K562 (cell line): ENCODE data around the gene SPRYD3. TPM values are rescaled to one million over a fixed set of nuclear protein-coding genes. Genes with fewer than 3 reads are reported as not detected.

Source experiments
- ATAC-seq: fragments of 200-7000 bp; cut with Tn5 transposase; 3 replicates; pipeline ENCODE4 v1.9.1; 2020; ENCODE audit warnings: moderate library complexity
- BruUV-seq: library from RNA; stranded (reverse); fragments of 400-500 nt; replicated peaks from 2 replicates; lab custom pipeline; 2021; lab: Mats Ljungman, UMichigan
- CTCF ChIA-PET: fragments of 300-600 bp; formaldehyde crosslinking; extraction: SDS; loops from one replicate; lab custom pipeline; 2021; ENCODE audit warnings: low intra/inter-chr PET ratio; lab: Yijun Ruan, JAX
- POLR2A ChIA-PET: fragments of 300-600, 350-650 bp; sonication (Branson Sonifier 250); formaldehyde crosslinking; extraction: SDS; loops from one replicate; lab custom pipeline; 2021; ENCODE audit warnings: antibody characterized with exemption, inconsistent platforms; lab: Yijun Ruan, JAX
- DNase-seq, 4 experiments: peaks; one replicate each; pipeline versions ENCODE4 v3.0.0 to v3.0.0-alpha.2; 2011 to 2018; ENCODE audit warnings: low spot score in 3 of 4, mixed read lengths in 3 of 4; ENCODE audit errors: extremely low read depth in 1 of 4
- FAIRE-seq: peaks from 2 replicates; lab custom pipeline; 2011; peaks lifted over from hg19 to GRCh38; lab: Jason Lieb, UNC
- H2AFZ ChIP-seq: 2 replicates; pipeline ENCODE4 v1.6.0; 2011; ENCODE audit warnings: low read depth, low read length, control low read depth, inconsistent platforms
- H3K27ac ChIP-seq: fragments of 200-600 bp; 3 replicates; pipeline ENCODE4 v1.8.0; 2011; ENCODE audit warnings: low read depth, mild to moderate bottlenecking, control low read depth, inconsistent platforms, low read length, moderate library complexity, mixed read lengths; ENCODE audit errors: extremely low read depth
- H3K27me3 ChIP-seq, 2 experiments: fragments of 300-600 bp in 1 of 2; 2 replicates in 1 of 2; 3 replicates in 1 of 2; pipeline versions ENCODE4 v1.6.0 to v1.8.0; 2011; ENCODE audit warnings: inconsistent platforms in 2 of 2, low read length in 2 of 2, mild to moderate bottlenecking in 1 of 2, mixed read lengths in 1 of 2, moderate library complexity in 1 of 2; ENCODE audit not compliant: control insufficient read depth in 2 of 2, insufficient read depth in 2 of 2
- H3K36me3 ChIP-seq: fragments of 300-600 bp; 3 replicates; pipeline ENCODE4 v1.8.0; 2011; ENCODE audit warnings: mild to moderate bottlenecking, low read length, inconsistent platforms; ENCODE audit not compliant: control insufficient read depth, insufficient read depth
- H3K4me1 ChIP-seq, 2 experiments: fragments of 200-600 bp in 1 of 2; replicated peaks in 1 of 2; 2 replicates in 1 of 2; 3 replicates in 1 of 2; pipeline versions ENCODE4 v1.5.1 to v1.8.0; 2011; ENCODE audit warnings: inconsistent platforms in 2 of 2, low read length in 2 of 2, mild to moderate bottlenecking in 1 of 2, mixed read lengths in 1 of 2, moderate library complexity in 1 of 2; ENCODE audit not compliant: control insufficient read depth in 2 of 2, insufficient read depth in 2 of 2
- H3K4me2 ChIP-seq: 2 replicates; pipeline ENCODE4 v1.6.1; 2011; ENCODE audit warnings: low read length, control low read depth, inconsistent platforms, mixed read lengths; ENCODE audit not compliant: insufficient read depth
- H3K4me3 ChIP-seq: fragments of 200-600 bp; sonication (generic), shearing (Covaris generic); 2 replicates; pipeline ENCODE4 v1.5.1; 2016; ENCODE audit warnings: control low read depth, inconsistent platforms
- H3K79me2 ChIP-seq: fragments of 200-600 bp; 3 replicates; pipeline ENCODE4 v1.8.0; 2011; ENCODE audit warnings: low read length, inconsistent platforms; ENCODE audit not compliant: control insufficient read depth, insufficient read depth
- H3K9ac ChIP-seq, 2 experiments: 2 replicates each; pipeline versions ENCODE4 v1.6.0 to v1.6.1; 2011; ENCODE audit warnings: low read depth in 2 of 2, low read length in 2 of 2, control low read depth in 1 of 2, inconsistent platforms in 1 of 2, mild to moderate bottlenecking in 1 of 2, mixed read lengths in 1 of 2; ENCODE audit not compliant: insufficient read depth in 1 of 2
- H3K9me1 ChIP-seq: one replicate; pipeline ENCODE4 v1.6.0; 2011; ENCODE audit warnings: inconsistent platforms, mild to moderate bottlenecking, low read length, moderate library complexity; ENCODE audit not compliant: control insufficient read depth, insufficient read depth
- H3K9me3 ChIP-seq: replicated peaks from 2 replicates; pipeline ENCODE4 v1.5.1; 2011; ENCODE audit warnings: low read depth, low read length, inconsistent platforms; ENCODE audit not compliant: control insufficient read depth, insufficient read depth
- H4K20me1 ChIP-seq: replicated peaks from 2 replicates; pipeline ENCODE4 v1.6.1; 2011; ENCODE audit warnings: low read length, inconsistent platforms, mixed read lengths; ENCODE audit not compliant: control insufficient read depth, insufficient read depth
- GABPB1 ChIP-seq: sonication (generic); formaldehyde crosslinking; IDR thresholded peaks from 2 replicates; pipeline ENCODE4 v1.8.0; 2022; ENCODE audit warnings: mild to moderate bottlenecking, missing genetic modification reagents
- HMGN3 ChIP-seq: IDR thresholded peaks from 2 replicates; pipeline ENCODE4 v1.6.1; 2011; ENCODE audit warnings: borderline replicate concordance, low read depth, mild to moderate bottlenecking, mixed read lengths, low read length; ENCODE audit not compliant: insufficient read length; ENCODE audit errors: extremely low read depth
- PKNOX1 ChIP-seq: fragments of 450-650 bp; IDR thresholded peaks from 2 replicates; pipeline ENCODE4 v1.6.1; 2016
- RBM39 ChIP-seq: fragments of 200-400 bp; formaldehyde crosslinking; optimal IDR thresholded peaks from 2 replicates; pipeline ENCODE3; 2018; ENCODE audit warnings: low read depth, low read length
- ZBTB33 ChIP-seq: sonication (generic); formaldehyde crosslinking; IDR thresholded peaks from 2 replicates; pipeline ENCODE4 v1.8.1; 2023; ENCODE audit warnings: mild to moderate bottlenecking, missing genetic modification reagents
- ZNF408 ChIP-seq: fragments of 250-450 bp; sonication (Bioruptor Pico); IDR thresholded peaks from 2 replicates; pipeline ENCODE4 v1.4.0; 2020; ENCODE audit warnings: low read depth, mild to moderate bottlenecking, moderate library complexity
- ZNF740 ChIP-seq, 3 experiments: fragments of 200-800 bp in 1 of 3; sonication (Bioruptor generic) in 1 of 3; sonication (generic) in 1 of 3; formaldehyde crosslinking in 1 of 3; IDR thresholded peaks; 2 replicates each; pipeline versions ENCODE4 v1.6.1 to v1.8.0; 2016 to 2022; ENCODE audit warnings: mild to moderate bottlenecking in 2 of 3, missing compliant biosample characterization in 2 of 3, missing genetic modification characterization in 2 of 3, missing genetic modification reagents in 1 of 3
- ZNF780A ChIP-seq: fragments of 250-450 bp; sonication (Bioruptor Pico); IDR thresholded peaks from 2 replicates; pipeline ENCODE4 v1.5.0; 2021; ENCODE audit warnings: mild to moderate bottlenecking
- WGBS: fragments of 100-300 bp; shearing (Covaris generic); methylation state at CpG from one replicate; pipeline ENCODE4 v1.1.6; 2016; ENCODE audit warnings: low coverage, mixed read lengths; ENCODE audit not compliant: insufficient coverage; ENCODE audit errors: missing lambda C conversion rate; 5-methylcytosine and 5-hydroxymethylcytosine counted together
- in situ Hi-C: fragments of 300-500 bp; cut with MboI; formaldehyde crosslinking; loops from 4 replicates; pipeline ENCODE4 v1.15.0; 2018; ENCODE audit warnings: inconsistent platforms, mixed read lengths
- intact Hi-C: fragments of 100-400 bp; cut with micrococcal nuclease; formaldehyde crosslinking; loops from 2 replicates; pipeline ENCODE4 v1.14.2; 2022
- polyA plus RNA-seq, 8 experiments: library from polyadenylated mRNA; depleted of rRNA in 4 of 8; stranded (reverse) in 5 of 8; unstranded in 3 of 8; fragments of >200 nt; fragmentation: Nextera tagmentation in 2 of 8; fragmentation: Illumina TruSeq in 1 of 8; extraction: Ambion mirVana in 2 of 8; extraction: Trizol in 1 of 8; gene quantifications; 2 replicates each; pipeline versions ENCODE4 v1.2.1 to v1.2.3, GENCODE V29; 2011 to 2014; ENCODE audit warnings: inconsistent platforms in 1 of 8, missing spikeins in 1 of 8
- total RNA-seq, 7 experiments: library from RNA; depleted of rRNA in 6 of 7; stranded (reverse); fragments of >200 nt in 6 of 7; fragmentation: Illumina TruSeq in 2 of 7; extraction: Trizol in 2 of 7; gene quantifications; 2 replicates each; pipeline versions ENCODE4 v1.2.1 to v1.2.3, GENCODE V29; 2011 to 2021; ENCODE audit warnings: low replicate concordance in 1 of 7

The SPRYD3 gene
- total and polyA plus RNA-seq, 9 of the 15 experiments (the other 6 are each of a cell fraction or from before 2014, with no cell fraction given), result 1.5 to 13.6 (median 7.6) TPM

- peaks cover 6% of the 10 kb centered on the region for H3K9me1 ChIP-seq
- peak within 1 kb of the TSS; percentile 41 for H2AFZ ChIP-seq
- intact Hi-C loops, result no loop called here
- no peak for ATAC-seq
- no peaks in the 10 kb centered on the region for H3K36me3 ChIP-seq
- WGBS, result 62% methylated on average over 14 of the region's 23 CpGs
- POLR2A ChIA-PET, result interaction anchor here (0.9 to 2.0 kb wide), 7 partner anchors 9 to 37 kb away, joined by 3 to 9 read pairs (median 3); no protein-coding TSS in a partner anchor
- peak within 1 kb of the TSS in 1 of 2 experiments; percentile 79; a peak in 2 of 4 replicates for H3K9ac ChIP-seq
- H3K4me1 ChIP-seq, result peaks cover 30 to 35% of the 10 kb centered on the region in 2 experiments
- H3K4me2 ChIP-seq, result no peak within 1 kb of the TSS
- H3K27ac ChIP-seq, result no peak within 1 kb of the TSS
- H3K27me3 ChIP-seq, result no peaks in the 10 kb centered on the region; a peak in 1 of 5 replicates
- H3K9me3 ChIP-seq, result no peaks in the 10 kb centered on the region
- DNase-seq, result peak in 3 of 4 experiments; percentile 5 to 16 (median 8)
- FAIRE-seq, result no peak
- TF ChIP-seq HMGN3 (no peak), ZNF740 (CRISPR knock-in tag; IDR thresholded peaks at IDR 0.05) (peak; percentile 67; the same call in 1 of the 2 replicates), ZNF740 (tag; IDR thresholded peaks at IDR 0.05) (no peak), PKNOX1 (peak; percentile 67; the same call in 1 of the 2 replicates), RBM39 (no peak), ZBTB33 (CRISPR knock-in tag) (peak; percentile 78), GABPB1 (0 out of 2 replicates have a peak, but pooled peaks have one; percentile 29), ZNF780A (no peak), ZNF408 (CRISPR knock-in tag) (no peak)
- TF ChIP-seq, all 486 proteins: peak for 4
- BruUV-seq, result no TSS peak
- CTCF ChIA-PET, result no interaction called here
- in situ Hi-C loops, result loop anchor here (5.0 kb wide), 1 partner anchor 36 kb away; no protein-coding TSS in a partner anchor
- H3K4me3 ChIP-seq, result no peak within 1 kb of the TSS
- H3K79me2 ChIP-seq, result no peaks in the 10 kb centered on the region
- no peaks in the 10 kb centered on the region for H4K20me1 ChIP-seq
These were observed 24.0 kb upstream of the SPRYD3 start, which contains the start of gene SOAT2 for GRCh38 chr12:53102883-53103807. Gene SOAT2 (plus strand): TSS chr12:53103486. CDS start chr12:53103578, 92 bp downstream.
